Stimulated activated naive CD8-positive, alpha-beta T cell treated with anti-CD3 and anti-CD28 coated beads, Interleukin-15, amount 100 ng/mL, for 72 hours (primary cell): ENCODE data around the gene ERCC2.

Experiments used
- ATAC-seq: fragments of 150-1000 bp; cut with Tn5 transposase; 2 replicates; pipeline ENCODE4 v1.10.0; 2021; ENCODE audit warnings: mild to moderate bottlenecking, moderate library complexity
- DNase-seq, 2 donors: peaks; one replicate each; pipeline ENCODE4 v3.0.0; 2021 to 2022
- H3K27ac Mint-ChIP-seq, 2 donors: one replicate each; pipeline ENCODE4 v1.8.0; 2022; ENCODE audit warnings: mild to moderate bottlenecking in 2 of 2, mixed read lengths in 2 of 2, moderate library complexity in 2 of 2
- H3K27me3 Mint-ChIP-seq: one replicate; pipeline ENCODE4 v1.8.0; 2022; ENCODE audit warnings: mixed read lengths
- H3K4me1 Mint-ChIP-seq: one replicate; pipeline ENCODE4 v1.8.0; 2022; ENCODE audit warnings: mild to moderate bottlenecking, mixed read lengths
- H3K4me3 Mint-ChIP-seq, 2 donors: one replicate each; pipeline ENCODE4 v1.8.0; 2022; ENCODE audit warnings: mild to moderate bottlenecking in 2 of 2, mixed read lengths in 2 of 2, moderate library complexity in 1 of 2
- H3K9me3 Mint-ChIP-seq, 2 donors: one replicate each; pipeline ENCODE4 v1.8.0; 2022; ENCODE audit warnings: mixed read lengths in 2 of 2

ERCC2 gene

DNA sequence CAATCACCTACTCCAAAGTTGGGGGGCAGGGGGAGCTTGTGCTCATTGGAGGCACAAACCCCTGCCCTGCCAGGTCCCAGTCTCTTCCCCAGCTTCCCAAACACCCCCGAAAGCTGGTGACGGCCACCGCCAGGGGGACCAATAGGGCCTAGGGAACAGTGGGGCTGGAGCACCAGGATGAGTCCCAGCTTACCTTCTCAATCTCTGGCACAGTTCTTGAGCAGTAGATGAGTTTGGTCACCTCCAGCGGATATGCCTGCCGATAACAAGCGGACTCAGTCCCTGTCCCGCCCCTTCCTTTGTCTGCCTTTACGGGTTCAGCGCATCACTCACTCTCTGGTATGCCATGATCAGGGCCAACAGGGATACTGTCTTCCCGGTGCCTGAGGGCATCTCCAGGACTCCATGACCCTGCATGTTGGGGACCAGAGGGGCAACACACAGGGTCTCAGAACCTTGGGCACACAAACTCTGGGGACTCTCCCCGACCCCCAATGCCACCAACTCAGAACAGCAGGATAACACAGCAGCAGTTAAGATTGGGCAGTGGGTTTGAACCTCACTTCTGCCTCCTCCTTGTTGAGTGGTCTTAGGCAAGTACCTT lies 1.5 kb downstream of the ERCC2 start:
- Mint-ChIP-seq H3K4me1 (peaks cover 17% of the 10 kb centered on the region), H3K27me3 (no peaks in the 10 kb centered on the region), H3K27ac (no peak overlapping the region), H3K4me3 (peak overlapping the region; percentile 47 to 50), H3K9me3 (no peaks in the 10 kb centered on the region)
- DNase-seq (no peak), ATAC-seq (no peak)

DNA sequence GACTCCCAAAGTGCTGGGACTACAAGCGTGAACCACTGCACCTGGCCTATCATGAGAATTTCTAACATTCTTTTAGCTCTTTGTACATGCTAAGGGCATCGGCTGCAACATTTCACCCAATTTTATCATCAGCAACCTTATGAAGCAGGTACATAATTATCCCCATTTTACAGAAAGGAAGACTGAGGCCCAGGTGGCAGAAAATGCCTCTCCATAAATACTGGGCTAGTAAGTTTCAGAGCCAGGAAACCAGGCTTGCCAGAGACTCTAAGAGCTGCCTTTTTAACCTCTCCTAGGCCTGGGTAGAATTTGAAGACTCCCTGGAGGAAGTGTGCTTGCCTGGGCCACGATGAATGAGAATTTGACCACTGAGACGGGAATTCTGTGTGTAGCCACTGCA lies 2.2 kb downstream of the ERCC2 start:
- H3K9me3 Mint-ChIP-seq, result no peaks in the 10 kb centered on the region
- no peaks in the 10 kb centered on the region for H3K27me3 Mint-ChIP-seq
- no peak overlapping the region for H3K4me3 Mint-ChIP-seq
- peak overlapping the region in 1 of 2 donors; percentile 71 for H3K27ac Mint-ChIP-seq
- ATAC-seq, result no peak
- H3K4me1 Mint-ChIP-seq, result peaks cover 17% of the 10 kb centered on the region
- no peak for DNase-seq

DNA sequence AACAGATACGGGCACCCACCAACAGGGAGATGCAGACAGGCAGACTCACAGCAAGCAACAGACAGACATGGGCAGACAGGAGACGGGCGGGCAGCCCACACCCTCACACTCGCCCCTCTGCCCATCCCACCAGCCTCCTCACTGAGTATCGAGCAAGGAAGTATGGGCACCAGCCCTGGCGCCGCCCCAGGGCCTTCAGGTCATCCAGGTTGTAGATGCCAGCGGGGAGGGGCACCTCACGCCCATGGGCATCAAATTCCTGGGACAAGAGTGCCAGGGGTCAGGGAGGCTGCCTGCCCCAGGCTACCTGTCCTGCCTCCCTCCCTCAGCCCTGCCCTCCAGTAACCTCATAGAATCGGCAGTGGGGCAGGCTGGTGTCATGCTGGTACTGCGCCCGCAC lies 5.7 kb downstream of the ERCC2 start:
- H3K9me3 Mint-ChIP-seq, result no peaks in the 10 kb centered on the region
- H3K4me3 Mint-ChIP-seq, result no peak overlapping the region
- no peak for DNase-seq
- H3K4me1 Mint-ChIP-seq, result peaks cover 9% of the 10 kb centered on the region
- no peak for ATAC-seq
- no peaks in the 10 kb centered on the region for H3K27me3 Mint-ChIP-seq
- no peak overlapping the region for H3K27ac Mint-ChIP-seq

DNA sequence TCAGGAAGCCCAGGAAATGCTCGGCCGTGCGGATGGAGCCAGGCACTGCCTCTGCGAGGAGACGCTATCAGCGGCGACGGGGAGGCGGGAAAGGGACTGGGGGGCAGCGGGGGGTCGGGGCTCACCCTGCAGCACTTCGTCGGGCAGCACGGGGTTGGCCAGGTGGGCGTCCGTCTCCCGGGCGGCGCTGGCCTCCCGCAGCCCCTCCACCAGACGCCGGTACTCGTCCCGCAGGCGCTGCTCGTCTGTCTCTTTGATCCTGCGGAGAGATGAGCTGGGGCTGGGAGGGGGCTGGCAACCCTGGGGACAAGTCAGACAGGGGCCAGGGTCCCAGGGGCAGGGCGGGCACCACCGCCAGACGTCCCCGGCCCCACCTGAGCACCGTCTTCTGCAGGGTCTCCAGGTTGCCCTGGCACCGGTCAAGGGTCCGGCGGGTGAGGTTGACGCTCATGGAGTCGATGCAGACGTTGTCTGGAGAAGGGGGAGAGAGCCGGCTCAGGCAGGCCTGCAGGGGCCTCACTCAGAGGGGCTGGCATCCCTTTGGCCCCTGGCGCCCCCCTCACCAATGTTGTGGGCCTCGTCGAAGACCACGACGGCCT lies 6.4 kb downstream of the ERCC2 start:
- DNase-seq, result no peak
- Mint-ChIP-seq H3K4me3 (no peak overlapping the region), H3K9me3 (no peaks in the 10 kb centered on the region), H3K27me3 (no peaks in the 10 kb centered on the region), H3K27ac (no peak overlapping the region), H3K4me1 (peaks cover 4% of the 10 kb centered on the region)
- ATAC-seq, result peak; percentile 45

DNA sequence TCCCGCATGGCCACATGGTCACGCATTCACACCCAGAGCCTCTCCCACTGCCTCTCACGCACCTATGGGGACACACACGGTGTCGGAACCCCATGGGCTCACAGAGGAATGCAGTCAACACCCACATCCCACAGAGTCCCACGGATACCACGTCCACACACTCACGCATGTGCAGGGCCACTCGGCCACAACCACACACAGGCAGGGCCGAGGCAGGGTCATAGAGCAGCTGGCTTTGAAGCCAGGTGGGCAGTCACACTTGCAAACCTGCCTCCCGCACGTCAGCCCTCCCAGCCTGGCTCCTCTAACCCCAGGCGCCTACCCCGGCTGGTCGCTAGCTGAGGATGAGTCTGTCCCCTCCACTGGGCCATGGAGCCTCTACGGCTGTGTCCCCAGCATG lies 8.1 kb downstream of the ERCC2 start:
- no peak for ATAC-seq
- DNase-seq, result no peak
- Mint-ChIP-seq H3K4me1 (no peaks in the 10 kb centered on the region), H3K4me3 (no peak overlapping the region), H3K27me3 (no peaks in the 10 kb centered on the region), H3K9me3 (no peaks in the 10 kb centered on the region), H3K27ac (no peak overlapping the region)

DNA sequence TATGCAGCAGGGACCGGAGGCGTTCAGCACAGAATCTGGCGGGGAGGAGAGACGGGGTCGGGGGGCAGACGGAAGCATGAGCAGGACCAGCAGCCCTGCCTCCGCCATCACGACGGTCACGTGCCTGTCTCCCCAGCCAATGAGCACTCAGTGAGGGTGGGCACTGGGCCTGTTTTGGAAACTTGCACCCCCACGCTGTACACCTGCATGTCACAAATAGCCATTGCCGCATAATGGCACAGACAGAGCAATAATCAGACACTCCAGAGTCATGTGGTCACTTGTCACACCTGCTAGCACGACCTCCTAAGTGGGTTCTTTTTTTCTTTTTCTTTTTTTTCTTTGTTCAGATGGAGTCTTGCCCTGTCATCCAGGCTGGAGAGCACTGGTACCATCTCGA lies 8.8 kb downstream of the ERCC2 start:
- Mint-ChIP-seq H3K4me3 (no peak overlapping the region), H3K27me3 (no peaks in the 10 kb centered on the region), H3K9me3 (no peaks in the 10 kb centered on the region), H3K27ac (peak overlapping the region in 1 of 2 donors; percentile 44), H3K4me1 (no peaks in the 10 kb centered on the region)
- DNase-seq (no peak), ATAC-seq (no peak)

DNA sequence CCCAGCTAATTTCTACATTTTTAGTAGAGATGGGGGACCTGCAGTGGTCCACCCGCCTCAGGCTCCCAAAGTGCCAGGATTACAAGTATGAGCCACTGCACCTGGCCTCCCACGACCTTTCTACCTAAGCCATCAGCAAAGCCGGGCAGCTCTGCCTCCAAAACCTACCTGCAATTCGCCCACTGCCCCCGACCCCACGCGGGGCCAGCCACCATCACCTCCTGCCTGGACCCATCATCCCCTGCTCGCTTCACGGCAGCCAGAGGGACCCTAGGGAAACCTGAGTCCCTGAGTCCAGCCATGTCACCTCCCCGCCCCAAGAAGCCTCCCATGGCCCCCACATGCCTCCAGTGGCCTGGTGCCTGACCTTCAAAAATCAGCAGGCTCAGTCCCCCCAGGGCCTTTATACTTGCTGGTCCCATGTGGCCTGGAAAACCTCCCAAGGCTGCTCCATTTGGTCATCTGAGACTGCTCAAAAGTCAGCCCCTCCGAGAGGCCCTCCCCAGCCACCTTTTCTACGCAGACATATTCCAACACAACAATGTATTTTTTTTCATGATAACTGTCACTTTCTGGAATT lies 12.1 kb downstream of the ERCC2 start:
- peak overlapping the region in 1 of 2 donors; percentile 61 for H3K27ac Mint-ChIP-seq
- H3K4me1 Mint-ChIP-seq, result no peaks in the 10 kb centered on the region
- H3K4me3 Mint-ChIP-seq, result no peak overlapping the region
- ATAC-seq, result no peak
- no peak for DNase-seq
- H3K27me3 Mint-ChIP-seq, result no peaks in the 10 kb centered on the region
- H3K9me3 Mint-ChIP-seq, result no peaks in the 10 kb centered on the region

DNA sequence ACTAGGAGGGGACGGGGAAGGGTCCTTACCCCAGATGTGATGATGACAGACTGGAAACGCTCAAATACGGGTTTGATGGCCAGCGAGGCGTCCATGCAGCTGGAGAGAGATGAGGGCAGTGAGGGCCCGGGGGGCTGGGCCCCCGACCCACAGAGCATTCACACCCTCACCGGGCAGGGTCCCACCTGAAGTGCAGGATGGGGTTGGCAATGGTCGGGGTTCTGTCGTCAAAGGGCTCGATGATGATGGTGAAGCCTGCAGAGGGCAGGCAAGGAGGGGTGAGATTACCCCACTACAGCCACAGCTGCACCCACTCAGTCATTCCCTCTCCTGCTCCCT lies 13.0 kb downstream of the ERCC2 start:
- no peaks in the 10 kb centered on the region for H3K4me1 Mint-ChIP-seq
- H3K27me3 Mint-ChIP-seq, result no peaks in the 10 kb centered on the region
- no peak for DNase-seq
- H3K9me3 Mint-ChIP-seq, result no peaks in the 10 kb centered on the region
- no peak overlapping the region for H3K4me3 Mint-ChIP-seq
- H3K27ac Mint-ChIP-seq, result no peak overlapping the region
- ATAC-seq, result peak; percentile 14

DNA sequence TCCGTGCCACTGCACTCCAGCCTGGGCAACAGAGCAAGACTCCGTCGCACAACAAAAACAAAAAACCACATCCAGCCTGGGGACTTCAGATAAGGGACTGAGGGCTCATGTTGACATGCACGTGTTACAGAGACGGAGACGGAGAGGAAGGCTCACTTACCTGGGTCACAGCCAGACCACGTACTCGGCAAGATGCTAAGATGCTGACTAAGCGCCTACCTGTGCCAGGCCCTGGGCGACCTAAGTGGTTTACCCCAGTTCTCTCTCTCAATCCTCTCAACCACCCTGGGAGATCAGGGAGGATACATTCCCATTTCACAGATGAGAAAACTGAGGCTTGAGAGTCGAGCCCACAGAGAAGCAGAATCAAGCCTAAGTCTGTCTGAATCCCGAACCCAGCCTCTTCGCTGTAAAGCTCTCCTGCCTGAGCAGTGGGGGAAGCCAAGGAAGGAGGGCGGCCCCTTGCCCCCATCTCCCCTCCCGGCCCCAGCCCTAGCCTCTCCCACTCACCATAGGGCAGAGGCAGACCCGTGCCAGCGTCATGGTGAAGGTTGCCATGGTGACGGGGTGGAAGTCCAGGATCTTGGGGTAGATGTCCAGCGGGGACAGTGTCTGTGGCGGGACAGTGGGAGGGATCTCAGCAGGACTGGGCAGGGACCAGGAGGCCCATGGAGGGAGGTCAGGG lies 13.5 kb downstream of the ERCC2 start:
- Mint-ChIP-seq H3K4me1 (no peaks in the 10 kb centered on the region), H3K27ac (no peak overlapping the region), H3K4me3 (no peak overlapping the region), H3K27me3 (no peaks in the 10 kb centered on the region), H3K9me3 (no peaks in the 10 kb centered on the region)
- DNase-seq (no peak), ATAC-seq (no peak)

DNA sequence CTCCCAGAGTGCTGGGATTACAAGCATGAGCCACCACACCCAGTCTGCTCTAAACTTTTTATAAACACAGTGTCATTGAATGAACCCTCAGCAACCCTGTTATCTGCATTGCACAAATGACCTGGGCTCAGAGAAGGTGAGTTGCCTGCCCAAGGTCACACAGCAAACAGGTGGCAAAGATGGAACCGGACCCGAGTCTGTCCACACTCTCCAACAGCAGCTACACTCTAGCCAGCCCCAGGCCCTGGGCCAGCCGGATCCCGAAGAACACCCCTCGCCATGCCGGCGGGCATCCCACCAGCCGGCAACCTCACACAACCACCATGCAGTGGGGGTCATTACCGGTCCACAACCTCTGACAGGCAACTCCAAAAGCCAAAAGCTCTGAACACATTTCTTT lies 14.5 kb downstream of the ERCC2 start:
- no peak overlapping the region for H3K27ac Mint-ChIP-seq
- no peaks in the 10 kb centered on the region for H3K4me1 Mint-ChIP-seq
- DNase-seq, result no peak
- H3K4me3 Mint-ChIP-seq, result no peak overlapping the region
- no peaks in the 10 kb centered on the region for H3K9me3 Mint-ChIP-seq
- ATAC-seq, result no peak
- H3K27me3 Mint-ChIP-seq, result no peaks in the 10 kb centered on the region

DNA sequence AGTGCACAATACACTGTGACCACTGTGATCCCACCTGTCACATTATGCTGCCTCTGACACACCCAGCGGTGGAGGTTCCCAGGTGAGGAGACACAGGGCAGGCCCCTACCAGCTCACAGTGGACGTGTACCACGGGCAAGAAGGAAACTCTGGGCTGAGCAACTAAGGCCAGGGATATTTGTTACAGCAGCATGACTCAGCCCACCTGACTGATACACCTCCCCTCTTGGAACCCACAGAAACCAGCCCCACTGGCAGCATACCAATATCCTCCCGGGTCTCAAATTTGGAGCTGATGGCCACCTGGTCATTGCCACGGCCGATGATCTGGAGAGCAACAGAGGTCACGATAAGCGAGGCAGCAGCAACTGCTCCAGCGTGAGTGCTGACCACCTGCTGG lies 15.0 kb downstream of the ERCC2 start:
- Mint-ChIP-seq H3K4me1 (no peaks in the 10 kb centered on the region), H3K9me3 (no peaks in the 10 kb centered on the region), H3K4me3 (no peak overlapping the region), H3K27ac (no peak overlapping the region), H3K27me3 (no peaks in the 10 kb centered on the region)
- no peak for ATAC-seq
- DNase-seq, result no peak

DNA sequence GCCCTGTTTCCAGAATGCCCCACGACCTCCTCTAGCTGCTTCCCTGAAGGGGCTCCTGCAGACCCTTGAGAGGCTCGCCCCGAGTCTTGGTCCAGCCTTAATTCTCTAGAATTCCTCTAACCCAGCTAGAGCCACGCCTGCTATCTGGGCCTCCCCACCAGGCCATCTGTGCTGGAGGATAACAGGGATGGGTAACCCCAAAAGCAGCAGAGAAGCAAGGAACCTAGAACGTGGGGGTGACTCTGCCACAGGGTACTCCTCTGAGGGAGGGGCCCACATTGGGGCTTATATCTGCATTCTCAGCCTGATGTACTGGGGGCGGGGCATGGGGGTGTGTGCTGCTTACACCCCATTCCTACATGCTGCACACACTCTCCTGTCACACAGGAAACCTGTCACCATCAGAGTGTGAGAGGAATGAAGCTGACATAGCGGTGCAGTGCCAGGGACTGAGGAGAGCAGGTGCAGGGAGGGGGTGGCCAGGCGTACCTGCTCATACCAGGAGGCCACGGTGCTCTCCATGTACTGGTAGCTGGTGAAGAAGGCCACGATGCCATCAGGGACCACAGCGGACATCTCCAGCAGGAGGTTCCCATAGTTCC lies 16.0 kb downstream of the ERCC2 start:
- H3K9me3 Mint-ChIP-seq, result no peaks in the 10 kb centered on the region
- no peak for ATAC-seq
- no peak for DNase-seq
- H3K27me3 Mint-ChIP-seq, result no peaks in the 10 kb centered on the region
- H3K27ac Mint-ChIP-seq, result peak overlapping the region in 1 of 2 donors; percentile 63
- H3K4me3 Mint-ChIP-seq, result no peak overlapping the region
- H3K4me1 Mint-ChIP-seq, result no peaks in the 10 kb centered on the region

DNA sequence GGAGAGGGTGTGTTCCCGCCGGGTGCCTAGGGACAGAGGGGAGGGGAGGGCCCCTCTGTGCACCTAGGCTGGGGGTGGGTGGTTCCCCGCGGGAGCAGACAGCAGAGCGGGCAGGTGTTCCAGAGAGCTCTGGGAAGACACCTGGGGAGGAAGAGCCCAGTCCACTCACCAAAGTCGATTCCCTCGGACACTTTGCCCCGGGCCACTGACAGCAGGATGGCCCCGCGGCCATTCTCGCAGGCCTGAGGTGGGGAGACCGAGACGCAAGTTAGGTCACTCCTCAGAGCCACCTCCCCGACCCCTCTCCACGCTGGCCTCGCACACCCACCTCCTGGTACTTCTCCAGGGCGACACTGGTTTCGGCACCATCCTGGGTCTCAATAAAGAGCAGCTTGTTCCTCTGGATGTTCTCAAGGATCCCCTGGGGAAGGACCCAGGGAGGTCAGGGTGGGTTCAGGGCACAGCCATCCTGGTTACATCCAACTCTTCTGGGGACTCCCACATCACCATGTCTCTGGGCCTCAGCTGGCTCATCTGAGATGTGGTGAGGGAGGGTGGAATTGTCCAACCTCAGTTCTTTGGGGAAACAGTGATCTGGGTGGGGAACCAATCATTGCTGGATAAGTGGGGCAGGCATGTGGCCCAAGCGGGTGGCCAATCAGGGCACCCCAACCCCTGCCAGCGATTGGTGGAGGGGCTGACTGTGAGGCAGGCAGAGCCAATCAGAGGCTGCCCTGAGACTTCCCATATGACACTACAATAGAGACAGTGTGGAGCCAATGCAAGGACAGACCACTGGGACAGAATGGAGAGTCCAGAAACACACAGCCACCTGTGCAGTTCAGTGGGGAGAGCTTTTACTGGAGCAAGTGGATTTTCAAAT lies 17.2 kb downstream of the ERCC2 start:
- H3K27ac Mint-ChIP-seq, result no peak overlapping the region
- no peak for DNase-seq
- no peak overlapping the region for H3K4me3 Mint-ChIP-seq
- ATAC-seq, result peak; percentile 15
- H3K9me3 Mint-ChIP-seq, result no peaks in the 10 kb centered on the region
- H3K27me3 Mint-ChIP-seq, result no peaks in the 10 kb centered on the region
- H3K4me1 Mint-ChIP-seq, result peaks cover 5% of the 10 kb centered on the region

DNA sequence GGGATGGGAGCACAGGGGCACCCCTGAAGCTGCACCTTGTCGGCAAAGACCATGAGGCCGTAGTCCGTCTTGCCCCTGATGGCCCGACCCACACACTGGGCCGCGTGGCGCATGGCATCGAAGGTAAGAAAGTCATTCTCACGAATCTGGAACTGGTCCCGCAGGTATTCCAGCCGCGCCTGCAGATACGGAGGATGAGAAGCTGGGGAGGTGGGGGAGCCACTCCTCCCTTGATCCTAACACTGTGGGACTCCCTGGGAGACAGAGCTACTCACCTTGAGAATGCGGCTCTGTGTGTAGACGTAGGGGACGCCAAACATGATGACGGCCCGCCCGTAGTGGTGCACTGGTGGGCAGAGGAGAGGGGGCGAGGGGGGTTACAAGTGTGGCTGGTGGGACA lies 17.9 kb downstream of the ERCC2 start:
- H3K27me3 Mint-ChIP-seq, result no peaks in the 10 kb centered on the region
- no peak overlapping the region for H3K27ac Mint-ChIP-seq
- ATAC-seq, result no peak
- no peak overlapping the region for H3K4me3 Mint-ChIP-seq
- no peaks in the 10 kb centered on the region for H3K9me3 Mint-ChIP-seq
- DNase-seq, result no peak
- H3K4me1 Mint-ChIP-seq, result peaks cover 8% of the 10 kb centered on the region

DNA sequence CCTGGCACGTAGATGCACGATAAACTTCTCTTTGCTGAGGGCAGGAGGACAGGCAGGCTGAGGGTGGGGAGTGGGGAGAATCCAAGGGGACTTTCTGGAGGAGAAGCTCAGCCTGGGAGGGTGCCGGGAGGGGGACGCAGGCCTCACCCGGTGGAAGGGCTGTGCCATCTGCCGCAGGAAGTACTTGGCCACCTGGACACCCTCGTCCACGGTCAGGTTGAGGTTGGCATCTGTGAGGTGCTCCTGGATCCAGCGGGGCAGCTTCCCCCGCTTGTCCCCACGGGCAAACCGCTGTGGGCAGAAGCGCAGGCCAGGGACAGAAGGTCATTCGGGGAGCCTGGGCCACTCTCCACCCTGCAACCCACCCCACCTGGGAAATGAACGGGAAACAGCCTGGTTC lies 18.3 kb downstream of the ERCC2 start:
- ATAC-seq, result no peak
- no peak for DNase-seq
- Mint-ChIP-seq H3K27ac (no peak overlapping the region), H3K27me3 (no peaks in the 10 kb centered on the region), H3K4me3 (no peak overlapping the region), H3K9me3 (no peaks in the 10 kb centered on the region), H3K4me1 (peaks cover 8% of the 10 kb centered on the region)
